Measurements from ENCODE around the gene WNT2. TPM values are rescaled to one million over a fixed set of nuclear protein-coding genes. Genes with fewer than 3 reads are reported as not detected.
"Not testable (repeated sequence)": the region's sequence is repeated elsewhere in the genome, so short reads cannot be mapped to it uniquely, and the experiment has no call there.

WNT2 gene
- total RNA-seq, 2 experiments from 2014 or later, result not detected

- H3K4me3 Mint-ChIP-seq, result no peak overlapping the region
- H3K4me1 Mint-ChIP-seq (ENCODE audit: low read depth), result no peaks in the 10 kb centered on the region
- H3K9me3 Mint-ChIP-seq, result peaks cover 2% of the 10 kb centered on the region
- CTCF ChIA-PET, result no interaction called here
- H3K27ac Mint-ChIP-seq, result no peak overlapping the region
- intact Hi-C loops (cut with micrococcal nuclease), result no loop called here
- H3K36me3 Mint-ChIP-seq (ENCODE audit: low read depth), result no peaks in the 10 kb centered on the region
- H3K27me3 Mint-ChIP-seq (ENCODE audit: low read depth), result peaks cover 2% of the 10 kb centered on the region
- DNase-seq, result no peak
Observed at GRCh38 chr7:117248829-117249228, 74.0 kb downstream of the WNT2 start.

- Mint-ChIP-seq H3K36me3 (ENCODE audit: low read depth) (no peaks in the 10 kb centered on the region), H3K27me3 (ENCODE audit: low read depth) (peaks cover 3% of the 10 kb centered on the region), H3K9me3 (peaks cover 2% of the 10 kb centered on the region), H3K4me1 (ENCODE audit: low read depth) (no peaks in the 10 kb centered on the region), H3K27ac (no peak overlapping the region), H3K4me3 (no peak overlapping the region)
- CTCF ChIA-PET, result no interaction called here
- intact Hi-C loops (cut with micrococcal nuclease), result no loop called here
- no peak for DNase-seq
Observed at GRCh38 chr7:117247809-117248208, 75.0 kb downstream of the WNT2 start.

GRCh38 chr7:117245703-117246102, 77.2 kb downstream of the WNT2 start:
- DNase-seq; H3K27me3 Mint-ChIP-seq (ENCODE audit: low read depth); intact Hi-C loops (cut with micrococcal nuclease); H3K36me3 Mint-ChIP-seq (ENCODE audit: low read depth); H3K4me3 Mint-ChIP-seq; H3K9me3 Mint-ChIP-seq; CTCF ChIA-PET; H3K4me1 Mint-ChIP-seq (ENCODE audit: low read depth); H3K27ac Mint-ChIP-seq: not testable (repeated sequence)

GRCh38 chr7:117243390-117243789, 79.5 kb downstream of the WNT2 start:
- no peak for DNase-seq
- no peak overlapping the region for H3K4me3 Mint-ChIP-seq
- no peaks in the 10 kb centered on the region for H3K4me1 Mint-ChIP-seq (ENCODE audit: low read depth)
- intact Hi-C loops (cut with micrococcal nuclease), result no loop called here
- H3K27ac Mint-ChIP-seq, result no peak overlapping the region
- peaks cover 15% of the 10 kb centered on the region for H3K27me3 Mint-ChIP-seq (ENCODE audit: low read depth)
- CTCF ChIA-PET, result no interaction called here
- H3K36me3 Mint-ChIP-seq (ENCODE audit: low read depth), result no peaks in the 10 kb centered on the region
- H3K9me3 Mint-ChIP-seq, result peaks cover 2% of the 10 kb centered on the region

GRCh38 chr7:117241088-117241487, 81.8 kb downstream of the WNT2 start:
- Mint-ChIP-seq H3K27ac (no peak overlapping the region), H3K4me3 (no peak overlapping the region), H3K9me3 (peaks cover 2% of the 10 kb centered on the region), H3K36me3 (ENCODE audit: low read depth) (no peaks in the 10 kb centered on the region), H3K27me3 (ENCODE audit: low read depth) (peaks cover 15% of the 10 kb centered on the region), H3K4me1 (ENCODE audit: low read depth) (no peaks in the 10 kb centered on the region)
- CTCF ChIA-PET, result no interaction called here
- intact Hi-C loops (cut with micrococcal nuclease), result no loop called here
- no peak for DNase-seq

- peaks cover 3% of the 10 kb centered on the region for H3K9me3 Mint-ChIP-seq
- H3K27ac Mint-ChIP-seq, result no peak overlapping the region
- CTCF ChIA-PET, result no interaction called here
- DNase-seq, result no peak
- H3K4me1 Mint-ChIP-seq (ENCODE audit: low read depth), result no peaks in the 10 kb centered on the region
- H3K4me3 Mint-ChIP-seq, result no peak overlapping the region
- peaks cover 15% of the 10 kb centered on the region for H3K27me3 Mint-ChIP-seq (ENCODE audit: low read depth)
- intact Hi-C loops (cut with micrococcal nuclease), result no loop called here
- no peaks in the 10 kb centered on the region for H3K36me3 Mint-ChIP-seq (ENCODE audit: low read depth)
Observed at GRCh38 chr7:117238937-117239336, 83.9 kb downstream of the WNT2 start.

GRCh38 chr7:117238472-117238871, 84.4 kb downstream of the WNT2 start:
- DNase-seq, result no peak
- H3K9me3 Mint-ChIP-seq, result peaks cover 3% of the 10 kb centered on the region
- H3K4me1 Mint-ChIP-seq (ENCODE audit: low read depth), result no peaks in the 10 kb centered on the region
- intact Hi-C loops (cut with micrococcal nuclease), result no loop called here
- CTCF ChIA-PET, result no interaction called here
- no peak overlapping the region for H3K27ac Mint-ChIP-seq
- H3K4me3 Mint-ChIP-seq, result no peak overlapping the region
- H3K36me3 Mint-ChIP-seq (ENCODE audit: low read depth), result no peaks in the 10 kb centered on the region
- H3K27me3 Mint-ChIP-seq (ENCODE audit: low read depth), result peaks cover 13% of the 10 kb centered on the region

GRCh38 chr7:117237646-117238045, 85.2 kb downstream of the WNT2 start:
- Mint-ChIP-seq H3K27ac (no peak overlapping the region), H3K4me3 (no peak overlapping the region), H3K9me3 (peaks cover 3% of the 10 kb centered on the region), H3K4me1 (ENCODE audit: low read depth) (no peaks in the 10 kb centered on the region), H3K27me3 (ENCODE audit: low read depth) (peaks cover 11% of the 10 kb centered on the region), H3K36me3 (ENCODE audit: low read depth) (no peaks in the 10 kb centered on the region)
- CTCF ChIA-PET, result no interaction called here
- intact Hi-C loops (cut with micrococcal nuclease), result no loop called here
- DNase-seq, result no peak

GRCh38 chr7:117231047-117231359, 91.9 kb downstream of the WNT2 start:
- CTCF ChIA-PET, result interaction anchor here (1.2 kb wide), 1 partner anchor 18 kb away, joined by 3 read pairs; no protein-coding TSS in a partner anchor
- H3K27me3 Mint-ChIP-seq (ENCODE audit: low read depth), result no peaks in the 10 kb centered on the region
- no peaks in the 10 kb centered on the region for H3K36me3 Mint-ChIP-seq (ENCODE audit: low read depth)
- no peak for DNase-seq
- no peak overlapping the region for H3K4me3 Mint-ChIP-seq
- intact Hi-C loops (cut with micrococcal nuclease), result no loop called here
- peaks cover 3% of the 10 kb centered on the region for H3K9me3 Mint-ChIP-seq
- H3K4me1 Mint-ChIP-seq (ENCODE audit: low read depth), result no peaks in the 10 kb centered on the region
- H3K27ac Mint-ChIP-seq, result no peak overlapping the region

- CTCF ChIA-PET, result no interaction called here
- H3K36me3 Mint-ChIP-seq (ENCODE audit: low read depth), result no peaks in the 10 kb centered on the region
- no peaks in the 10 kb centered on the region for H3K9me3 Mint-ChIP-seq
- no peak overlapping the region for H3K27ac Mint-ChIP-seq
- no peaks in the 10 kb centered on the region for H3K27me3 Mint-ChIP-seq (ENCODE audit: low read depth)
- no peak overlapping the region for H3K4me3 Mint-ChIP-seq
- no peaks in the 10 kb centered on the region for H3K4me1 Mint-ChIP-seq (ENCODE audit: low read depth)
- no peak for DNase-seq
- intact Hi-C loops (cut with micrococcal nuclease), result no loop called here
Observed at GRCh38 chr7:117230276-117231046, 92.4 kb downstream of the WNT2 start.

GRCh38 chr7:117229350-117229749, 93.5 kb downstream of the WNT2 start:
- no peaks in the 10 kb centered on the region for H3K36me3 Mint-ChIP-seq (ENCODE audit: low read depth)
- DNase-seq, result no peak
- H3K4me1 Mint-ChIP-seq (ENCODE audit: low read depth), result no peaks in the 10 kb centered on the region
- intact Hi-C loops (cut with micrococcal nuclease), result no loop called here
- H3K4me3 Mint-ChIP-seq, result no peak overlapping the region
- no peak overlapping the region for H3K27ac Mint-ChIP-seq
- CTCF ChIA-PET, result no interaction called here
- no peaks in the 10 kb centered on the region for H3K27me3 Mint-ChIP-seq (ENCODE audit: low read depth)
- H3K9me3 Mint-ChIP-seq, result no peaks in the 10 kb centered on the region

GRCh38 chr7:117227091-117227490, 95.8 kb downstream of the WNT2 start:
- CTCF ChIA-PET, result interaction anchor here (1.5 kb wide), 1 partner anchor 14 kb away, joined by 3 read pairs; no protein-coding TSS in a partner anchor
- Mint-ChIP-seq H3K9me3 (no peaks in the 10 kb centered on the region), H3K4me1 (ENCODE audit: low read depth) (no peaks in the 10 kb centered on the region), H3K27ac (no peak overlapping the region), H3K4me3 (no peak overlapping the region), H3K36me3 (ENCODE audit: low read depth) (peaks cover 6% of the 10 kb centered on the region), H3K27me3 (ENCODE audit: low read depth) (no peaks in the 10 kb centered on the region)
- no peak for DNase-seq
- intact Hi-C loops (cut with micrococcal nuclease), result no loop called here

GRCh38 chr7:117225536-117225935, 97.3 kb downstream of the WNT2 start:
- CTCF ChIA-PET, result no interaction called here
- no peak overlapping the region for H3K27ac Mint-ChIP-seq

More at GRCh38 chr7:117225536-117225935, 97.3 kb downstream of the WNT2 start:
- intact Hi-C loops (cut with micrococcal nuclease), result no loop called here
- Mint-ChIP-seq H3K4me1 (ENCODE audit: low read depth) (no peaks in the 10 kb centered on the region), H3K36me3 (ENCODE audit: low read depth) (peaks cover 8% of the 10 kb centered on the region), H3K27me3 (ENCODE audit: low read depth) (no peaks in the 10 kb centered on the region), H3K9me3 (no peaks in the 10 kb centered on the region), H3K4me3 (no peak overlapping the region)
- no peak for DNase-seq

Data from activated naive CD4-positive, alpha-beta T cell treated with anti-CD3 and anti-CD28 coated beads for 36 hours (primary cell).